ENCODE measurements around the gene PHF19. TPM values are rescaled to one million over a fixed set of nuclear protein-coding genes. Genes with fewer than 3 reads are reported as not detected.

PHF19 gene
- total and polyA plus RNA-seq, 2 donors (not counting 3 experiments of a cell fraction or from before 2014, with no cell fraction given): 102 to 153 TPM

DNA sequence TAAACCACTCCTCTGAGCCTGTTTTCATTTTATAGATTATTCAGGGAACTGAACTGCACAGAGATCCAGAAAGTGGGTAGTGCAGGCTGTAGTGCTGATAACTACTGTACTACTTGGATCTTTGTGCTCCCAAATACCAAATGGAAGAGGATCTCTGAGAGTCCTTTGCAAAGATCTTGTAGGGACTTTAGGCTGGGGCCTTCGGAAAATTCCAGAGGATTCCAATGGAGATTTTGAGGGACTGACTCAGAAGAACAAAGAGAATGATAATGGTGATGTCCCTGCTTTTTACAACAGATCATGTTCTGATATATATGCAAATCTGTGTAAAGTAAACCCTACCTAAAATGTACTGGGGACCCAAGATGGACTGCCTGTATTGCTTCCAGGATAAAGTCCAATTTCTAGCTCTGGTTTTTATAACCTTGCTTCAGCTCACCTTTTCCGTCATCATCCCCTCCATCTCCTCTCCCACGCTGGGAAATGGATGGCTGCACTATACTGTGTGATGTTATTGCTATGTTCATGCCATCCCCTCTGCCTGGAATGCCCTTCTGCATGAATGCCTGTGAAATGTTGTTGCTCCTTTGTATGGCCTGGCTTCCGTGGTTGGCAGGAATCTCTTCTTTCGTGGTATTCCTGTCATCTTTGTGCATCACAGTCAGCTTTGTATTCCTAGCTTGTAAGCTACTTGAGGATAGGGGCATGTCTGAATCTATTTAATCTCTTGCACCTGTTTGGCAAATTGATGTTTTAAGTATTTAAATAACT is 24.6 kb downstream of the PHF19 start:
- Histone ChIP-seq H3K79me2 (ENCODE audit: control insufficient read depth, insufficient read depth, low read length) (no peaks in the 10 kb centered on the region), H2AFZ (ENCODE audit: low read depth, low read length) (no peak overlapping the region), H3K4me1 (ENCODE audit: control insufficient read depth, extremely low read depth, insufficient read depth, low read length) (peaks cover 10% of the 10 kb centered on the region), H3K36me3 (ENCODE audit: control insufficient read depth in 2 of 2, extremely low read depth in 1 of 2, insufficient read depth in 2 of 2, low read length in 2 of 2) (peaks cover 0 to 4% of the 10 kb centered on the region in 2 experiments), H3K4me3 (replicated peaks in 1 of 3; ENCODE audit: insufficient read depth in 1 of 3, low read depth in 1 of 3, low read length in 3 of 3) (no peak overlapping the region), H3K27ac (ENCODE audit: insufficient read depth, low read depth, low read length) (no peak overlapping the region), H4K20me1 (replicated peaks; ENCODE audit: control insufficient read depth, extremely low read depth, insufficient read depth, low read length) (no peaks in the 10 kb centered on the region), H3K9me3 (replicated peaks; ENCODE audit: control insufficient read depth, insufficient read depth, low read length) (no peaks in the 10 kb centered on the region), H3K27me3 (ENCODE audit: control insufficient read depth in 2 of 2, insufficient read depth in 2 of 2, low read length in 2 of 2) (no peaks in the 10 kb centered on the region), H3K4me2 (ENCODE audit: insufficient read depth, low read length) (no peak overlapping the region), H3K9ac (replicated peaks; ENCODE audit: extremely low read depth, insufficient read depth, low read length) (no peak overlapping the region), H3K9me1 (replicated peaks; ENCODE audit: control insufficient read depth, extremely low read depth, insufficient read depth, low read length) (no peaks in the 10 kb centered on the region)
- POLR2A ChIA-PET: no interaction called here
- no TSS peak for BruUV-seq (replicated peaks)
- dilution Hi-C loops (cut with MboI; ENCODE audit: extremely low pct_ligation_motif_present, low sequenced_read_pairs) (no loop called here), intact Hi-C loops (cut with micrococcal nuclease) (no loop called here)
- DNase-seq (ENCODE audit: low read depth, low spot score) (no peak), FAIRE-seq (peak; percentile 4)
- TF ChIP-seq POLR2A (IDR thresholded peaks at IDR 0.05; ENCODE audit: low read depth, low read length): no peak
- no peak for TF ChIP-seq MYC (IDR thresholded peaks at IDR 0.05; ENCODE audit: low read depth, low read length)
- no peak for TF ChIP-seq FOS (IDR thresholded peaks at IDR 0.05; ENCODE audit: borderline replicate concordance, insufficient read depth, low read length)
- TF ChIP-seq JUN (IDR thresholded peaks at IDR 0.05; ENCODE audit: borderline replicate concordance, insufficient read depth, insufficient read length, low read depth): no peak
- TF ChIP-seq EZH2 (IDR thresholded peaks at IDR 0.05; ENCODE audit: borderline replicate concordance, low read depth, low read length, severe bottlenecking): no peak
- TF ChIP-seq, protein P1, sequence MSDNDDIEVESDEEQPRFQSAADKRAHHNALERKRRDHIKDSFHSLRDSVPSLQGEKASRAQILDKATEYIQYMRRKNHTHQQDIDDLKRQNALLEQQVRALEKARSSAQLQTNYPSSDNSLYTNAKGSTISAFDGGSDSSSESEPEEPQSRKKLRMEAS (IDR thresholded peaks at IDR 0.05; ENCODE audit: insufficient read depth, insufficient read length): no peak
- TF ChIP-seq POLR2AphosphoS5 (IDR thresholded peaks at IDR 0.05; ENCODE audit: insufficient read depth, low read depth, low read length): no peak
- TF ChIP-seq CTCF (IDR thresholded peaks at IDR 0.05; ENCODE audit: extremely low read depth in 1 of 2, insufficient read depth in 1 of 2, low read depth in 1 of 2, low read length in 2 of 2): no peak
- no peak for TF ChIP-seq GATA2 (IDR thresholded peaks at IDR 0.05; ENCODE audit: insufficient read depth, insufficient read length, low read depth, low read length)
- CTCF ChIA-PET: interaction anchor here (0.9 kb wide), 1 partner anchor 21 kb away, joined by 3 read pairs; no protein-coding TSS in a partner anchor
